OCI-LY7 (cell line): ENCODE measurements around the gene G6PC1.
"Not testable (repeated sequence)": the region's sequence is repeated elsewhere in the genome, so short reads cannot be mapped to it uniquely, and the experiment has no call there.

Experiments
- CTCF ChIP-seq: fragments of 200-600 bp; sonication (generic); conservative IDR thresholded peaks from 2 replicates; pipeline ENCODE4 v1.5.1; 2014; ENCODE audit warnings: mild to moderate bottlenecking, antibody characterized with exemption, low read length, moderate library complexity, mixed read lengths
- EZH2phosphoT487 ChIP-seq: fragments of 200-600 bp; sonication (generic); IDR thresholded peaks from 2 replicates; pipeline ENCODE4 v1.6.1; 2018; ENCODE audit warnings: low read depth, borderline replicate concordance, mild to moderate bottlenecking, mixed run types, antibody characterized with exemption, low read length, moderate library complexity, mixed read lengths

- TF ChIP-seq CTCF, EZH2phosphoT487: not testable (repeated sequence)
Observed at GRCh38 chr17:42851371-42852240, 49.0 kb upstream of the G6PC1 start.
